ENCODE measurements around the gene RCAN2. TPM values are rescaled to one million over a fixed set of nuclear protein-coding genes. Genes with fewer than 3 reads are reported as not detected.
"Not testable (repeated sequence)": the region's sequence is repeated elsewhere in the genome, so short reads cannot be mapped to it uniquely, and the experiment has no call there.

RCAN2 gene
- total RNA-seq, 2 donors from 2014 or later = 4.0 to 9.8 TPM

GRCh38 chr6:46407246-46407645, 84.0 kb downstream of the RCAN2 start:
- DNase-seq (no peak), ATAC-seq (no peak)
- intact Hi-C loops (cut with DNase I, micrococcal nuclease) = no loop called here

- DNase-seq; intact Hi-C loops (cut with DNase I, micrococcal nuclease); ATAC-seq: not testable (repeated sequence)
These were observed 85.5 kb downstream of the RCAN2 start for GRCh38 chr6:46405620-46406180.

- ATAC-seq (peak; percentile 79), DNase-seq (no peak)
- intact Hi-C loops (cut with DNase I, micrococcal nuclease) = no loop called here
These were observed 90.4 kb downstream of the RCAN2 start for GRCh38 chr6:46400898-46401297.

GRCh38 chr6:46395530-46395929, 95.7 kb downstream of the RCAN2 start:
- ATAC-seq = no peak
- intact Hi-C loops (cut with DNase I, micrococcal nuclease) = no loop called here
- no peak for DNase-seq

GRCh38 chr6:46393940-46394337, 97.3 kb downstream of the RCAN2 start:
- ATAC-seq (no peak), DNase-seq (no peak)
- intact Hi-C loops (cut with DNase I, micrococcal nuclease) = no loop called here

GRCh38 chr6:46393161-46393939, 97.9 kb downstream of the RCAN2 start:
- ATAC-seq = no peak
- DNase-seq = no peak
- intact Hi-C loops (cut with DNase I, micrococcal nuclease) = no loop called here

DNA sequence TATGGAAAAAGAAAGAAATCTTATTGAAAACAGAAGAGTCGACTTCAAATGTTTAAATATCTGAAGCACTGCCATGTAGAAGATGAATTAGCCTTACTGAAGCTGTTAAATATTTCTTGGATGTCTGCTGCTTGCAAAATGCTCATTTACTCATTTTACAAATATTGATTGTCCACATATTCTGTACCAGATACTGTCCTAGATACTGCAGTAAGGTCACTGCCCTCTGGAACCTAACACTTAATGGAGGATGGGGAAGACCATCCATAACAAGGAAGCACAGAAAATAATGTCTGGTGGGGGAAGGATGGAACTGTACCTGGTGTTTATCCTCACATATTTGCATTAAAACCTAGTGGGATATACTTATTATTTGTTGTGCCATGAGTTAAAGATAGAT, 99.0 kb downstream of the RCAN2 start:
- intact Hi-C loops (cut with DNase I, micrococcal nuclease) = no loop called here
- no peak for DNase-seq
- no peak for ATAC-seq

GRCh38 chr6:46390153-46390876, 100.9 kb downstream of the RCAN2 start:
- intact Hi-C loops (cut with DNase I, micrococcal nuclease) = no loop called here
- no peak for ATAC-seq
- DNase-seq = no peak

GRCh38 chr6:46387728-46388127, 103.5 kb downstream of the RCAN2 start:
- DNase-seq = not testable (repeated sequence)

GRCh38 chr6:46381579-46381978, 109.7 kb downstream of the RCAN2 start:
- intact Hi-C loops (cut with DNase I, micrococcal nuclease) = no loop called here
- ATAC-seq (no peak), DNase-seq (no peak)

More at GRCh38 chr6:46387728-46388127, 103.5 kb downstream of the RCAN2 start:
- intact Hi-C loops (cut with DNase I, micrococcal nuclease); ATAC-seq: not testable (repeated sequence)

DNA sequence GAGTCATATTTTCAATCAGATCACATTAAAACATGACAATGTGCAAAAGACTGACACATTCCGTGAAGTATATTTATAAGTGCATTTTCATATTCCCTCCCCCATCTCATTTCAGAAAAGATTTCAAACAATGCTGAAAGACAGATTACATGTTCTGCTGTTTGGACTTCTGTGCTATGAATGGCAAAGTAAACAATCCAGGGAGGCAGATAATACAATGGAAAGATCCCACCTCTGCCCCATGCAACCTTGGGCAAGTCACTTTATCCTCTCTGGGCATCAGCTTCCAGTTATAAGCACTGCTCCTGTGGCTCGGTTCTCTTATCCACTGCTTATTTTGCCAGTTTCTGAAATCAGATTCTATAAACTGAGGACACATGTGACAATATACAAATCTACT, 110.2 kb downstream of the RCAN2 start:
- no peak for DNase-seq
- intact Hi-C loops (cut with DNase I, micrococcal nuclease) = no loop called here
- peak; percentile 33 for ATAC-seq

DNA sequence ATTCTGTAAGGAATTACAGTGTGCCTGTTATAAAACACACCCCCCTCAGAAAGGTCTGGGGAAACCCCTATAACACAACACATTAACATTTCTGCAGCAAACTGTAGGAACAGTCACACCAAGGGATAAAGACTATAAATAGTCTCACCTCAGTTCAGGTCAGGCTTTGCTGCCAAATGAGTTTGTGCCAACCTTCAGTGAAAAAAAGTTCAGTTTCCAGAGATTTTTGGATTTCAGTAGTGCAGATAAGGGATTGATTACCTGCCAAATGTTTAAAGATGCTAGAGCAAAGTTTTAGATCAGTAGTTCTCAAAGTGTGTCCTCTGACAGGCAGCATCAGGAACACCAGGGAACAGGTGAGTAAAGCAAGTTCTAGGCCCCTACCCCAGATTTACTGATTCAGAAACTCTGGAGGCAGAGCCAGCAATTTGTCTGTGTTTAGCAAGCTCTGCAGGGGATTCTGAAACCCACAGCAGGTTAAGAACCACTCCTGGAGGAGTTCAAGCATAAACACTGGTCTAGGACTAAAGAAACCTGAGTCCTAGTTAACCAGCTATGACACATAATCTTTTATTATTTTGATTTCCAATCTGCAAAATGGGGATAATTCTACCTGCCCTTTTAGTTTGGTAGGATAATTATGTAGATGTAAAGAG, 111.0 kb downstream of the RCAN2 start:
- DNase-seq = no peak
- no peak for ATAC-seq
- intact Hi-C loops (cut with DNase I, micrococcal nuclease) = no loop called here

DNA sequence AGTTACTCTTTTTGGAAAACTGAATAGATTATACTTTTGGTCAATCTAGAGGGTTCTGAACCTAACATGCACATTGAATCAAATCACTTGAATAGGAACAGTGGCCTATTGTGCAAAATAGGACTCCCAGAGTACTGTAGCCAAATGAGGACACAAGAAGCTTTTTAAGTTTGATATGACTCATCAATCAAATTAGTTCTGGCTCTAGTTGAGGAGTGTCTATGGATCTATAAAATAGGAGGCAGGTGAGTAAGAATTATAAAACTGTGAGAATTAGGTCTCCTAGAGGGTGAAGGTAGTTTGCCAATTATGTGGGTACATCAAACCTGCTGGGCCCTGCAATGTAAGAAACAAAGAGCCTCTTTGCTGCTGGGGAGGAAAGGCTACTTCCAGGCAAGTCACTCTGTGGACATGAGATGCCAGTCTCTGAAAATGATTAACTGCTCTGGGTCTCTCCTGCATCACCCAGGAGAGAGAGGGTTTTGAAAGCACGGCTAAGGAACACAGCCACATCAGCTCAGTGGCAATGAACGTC, 112.3 kb downstream of the RCAN2 start:
- peak; percentile 45 for ATAC-seq

DNA sequence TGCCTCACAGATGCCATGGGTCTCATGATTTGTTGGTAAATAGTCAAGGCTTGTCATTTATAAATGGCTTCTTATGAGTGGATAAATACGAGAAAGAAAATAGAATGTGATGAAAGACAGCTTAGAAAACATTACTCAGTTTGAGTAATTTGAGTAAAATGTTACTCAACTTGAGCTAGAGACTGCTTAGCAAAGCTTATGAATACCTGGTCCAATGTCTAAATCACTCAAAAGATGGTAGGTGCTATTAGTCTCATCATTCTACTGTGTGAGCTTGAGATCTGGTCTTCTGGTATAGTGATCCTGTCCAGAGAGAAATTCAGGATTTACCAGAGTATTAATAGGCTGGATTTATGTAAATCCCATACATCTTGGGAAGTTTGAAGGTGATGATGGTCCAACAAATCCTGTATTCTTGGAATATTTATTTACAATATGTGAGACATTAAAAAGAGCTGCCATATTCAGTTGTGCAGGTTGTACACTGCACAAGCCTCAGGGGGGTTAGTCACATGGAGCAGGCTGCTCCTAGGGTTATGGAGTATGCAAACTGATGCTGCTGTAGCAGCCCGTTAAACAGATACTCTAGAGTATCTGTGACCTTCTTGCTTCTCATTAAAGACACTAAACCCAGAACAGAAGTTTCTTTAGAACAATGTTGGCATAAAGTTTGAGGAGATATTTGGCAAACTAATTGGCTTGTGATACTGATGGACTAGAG, 112.9 kb downstream of the RCAN2 start:
- intact Hi-C loops (cut with DNase I, micrococcal nuclease) = no loop called here
- ATAC-seq (no peak), DNase-seq (no peak)

More for the DNA sequence above, 112.3 kb downstream of the RCAN2 start:
- intact Hi-C loops (cut with DNase I, micrococcal nuclease) = no loop called here
- no peak for DNase-seq

- intact Hi-C loops (cut with DNase I, micrococcal nuclease) = no loop called here
- no peak for DNase-seq
- ATAC-seq = no peak
These were observed 114.0 kb downstream of the RCAN2 start for GRCh38 chr6:46377209-46377608.

DNA sequence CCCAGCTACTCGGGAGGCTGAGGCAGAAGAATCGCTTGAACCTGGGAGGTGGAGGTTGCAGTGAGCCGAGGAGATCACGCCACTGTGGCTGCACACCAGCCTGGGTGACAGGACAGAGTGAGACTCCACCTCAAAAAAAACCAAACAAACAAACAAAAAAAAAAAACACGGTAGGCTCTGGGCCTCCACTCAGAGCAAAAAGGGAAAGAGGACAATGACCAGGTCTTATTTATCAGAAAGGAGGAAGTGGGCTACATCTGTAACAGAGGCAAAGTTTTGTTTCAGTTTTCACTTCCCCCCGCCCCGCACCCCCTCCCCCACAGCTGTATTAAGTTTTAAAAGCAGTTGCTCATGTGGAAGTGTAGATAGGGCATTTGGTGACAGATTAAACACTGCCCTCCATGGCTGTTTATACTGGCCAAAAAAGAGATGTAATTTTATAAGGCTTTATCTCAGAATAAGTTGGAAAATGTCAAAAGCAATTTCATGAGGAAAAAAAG, 114.6 kb downstream of the RCAN2 start:
- ATAC-seq (no peak), DNase-seq (no peak)
- intact Hi-C loops (cut with DNase I, micrococcal nuclease) = no loop called here

- DNase-seq (no peak), ATAC-seq (no peak)
- intact Hi-C loops (cut with DNase I, micrococcal nuclease) = no loop called here
These were observed 120.6 kb downstream of the RCAN2 start for GRCh38 chr6:46370622-46371021.

- DNase-seq (no peak), ATAC-seq (no peak)
- intact Hi-C loops (cut with DNase I, micrococcal nuclease) = no loop called here
These were observed 123.1 kb downstream of the RCAN2 start for GRCh38 chr6:46368169-46368536.

Measured in left colon (tissue), 2 donors.